Left lung (tissue), 14 donors: ENCODE measurements around the gene TMEM255A. TPM values are rescaled to one million over a fixed set of nuclear protein-coding genes. Genes with fewer than 3 reads are reported as not detected.
A peak's percentile ranks its signal among the peaks of the same experiment; 100 is the strongest.

Experiments used
- ATAC-seq: fragments of 200-7000 bp; cut with Tn5 transposase; one replicate; pipeline ENCODE4 v1.9.1; 2020; ENCODE audit warnings: moderate library complexity
- DNase-seq, 4 donors: peaks; one replicate each; pipeline ENCODE4 v3.0.0-alpha.2; 2013 to 2020
- H3K27ac ChIP-seq, 2 donors: fragments of 200-600 bp; sonication (generic) in 1 of 2; one replicate each; pipeline versions ENCODE4 v1.5.0 to v1.8.0; 2020 to 2021
- H3K27me3 ChIP-seq, 2 donors: fragments of 200-600 bp; sonication (generic) in 1 of 2; one replicate each; pipeline versions ENCODE4 v1.5.0 to v1.8.0; 2020 to 2021
- H3K36me3 ChIP-seq, 2 donors: fragments of 200-600 bp; sonication (generic) in 1 of 2; one replicate each; pipeline versions ENCODE4 v1.5.0 to v1.8.0; 2020 to 2021
- H3K4me1 ChIP-seq, 2 donors: fragments of 200-600 bp; one replicate each; pipeline ENCODE4 v1.8.0; 2021
- H3K4me3 ChIP-seq, 2 donors: fragments of 200-600 bp; sonication (generic) in 1 of 2; one replicate each; pipeline versions ENCODE4 v1.5.0 to v1.8.0; 2020 to 2021; ENCODE audit warnings: mild to moderate bottlenecking in 1 of 2
- H3K9me3 ChIP-seq, 2 donors: fragments of 200-600 bp; sonication (generic) in 1 of 2; one replicate each; pipeline versions ENCODE4 v1.5.0 to v1.8.0; 2020 to 2021
- CTCF ChIP-seq, 2 donors: fragments of 200-600 bp; sonication (generic) in 1 of 2; IDR thresholded peaks; one replicate each; pipeline versions ENCODE4 v1.5.0 to v1.8.0; 2021; ENCODE audit warnings: antibody characterized with exemption in 2 of 2
- intact Hi-C, 2 donors: fragments of 100-400 bp; cut with DNase I; formaldehyde crosslinking; loops; one replicate each; pipeline versions ENCODE4 v1.11.2 to v1.14.2; 2022
- long read RNA-seq, 12 donors: library from polyadenylated mRNA in 2 of 12; unstranded in 2 of 12; transcript quantifications; one replicate each; pipeline ENCODE4 v2.0.0 and lab custom pipeline, GENCODE V29; 2019 to 2026
- polyA plus RNA-seq, 6 donors: library from polyadenylated mRNA; unstranded; fragments of 120-200 nt; gene quantifications; one replicate each; pipeline ENCODE4 v1.2.1, GENCODE V29; 2013; ENCODE audit not compliant: insufficient read length in 6 of 6
- total RNA-seq, 2 donors: library from RNA; stranded (reverse); fragmentation: NEBNext Ultra II Directional; extraction: Animal tissue kit (Norgen Biotek cat#: 25700); gene quantifications; one replicate each; pipeline ENCODE4 v1.2.1, GENCODE V29; 2021
- donor health status: DM: no; HTN: yes; CAD: no.
- donor health status: DM: no; HTN: no; CAD: no.

TMEM255A gene
- total RNA-seq (1 to 10 TPM; 1.0 to 1.8 TPM), polyA plus RNA-seq (1 to 10 TPM in 4 of 6 donors, under 1 TPM in 2; 0.58 to 1.9 (median 1.4) TPM)
- long read RNA-seq, donor 1, partial matches to known transcripts: 0 of 1 reads
- long read RNA-seq, donor 1, other reads (novel, unspliced or antisense): 0 of 1 reads
- long read RNA-seq, donor 2, partial matches to known transcripts: 0 of 1 reads
- long read RNA-seq, donor 2, other reads (novel, unspliced or antisense): 0 of 1 reads
- long read RNA-seq, donor 3: 0 reads
- long read RNA-seq, donor 4: 0 reads
- long read RNA-seq, donor 5: 0 reads
- long read RNA-seq, donor 6: 0 reads
- long read RNA-seq, donor 7: 0 reads
- long read RNA-seq, donor 8, partial matches to known transcripts: 0 of 1 reads
- long read RNA-seq, donor 8, other reads (novel, unspliced or antisense): 0 of 1 reads
- long read RNA-seq, donor 9: 0 reads
- long read RNA-seq, donor 10: 0 reads
- long read RNA-seq, donor 11, transcript TMEM255A-201 (10 exons, 3,394 nt): major isoform, 8 of 30 reads
- long read RNA-seq, donor 11, partial matches to known transcripts: 20 of 30 reads
- long read RNA-seq, donor 11, other reads (novel, unspliced or antisense): 0 of 30 reads
- long read RNA-seq, donor 12: 0 reads

DNA sequence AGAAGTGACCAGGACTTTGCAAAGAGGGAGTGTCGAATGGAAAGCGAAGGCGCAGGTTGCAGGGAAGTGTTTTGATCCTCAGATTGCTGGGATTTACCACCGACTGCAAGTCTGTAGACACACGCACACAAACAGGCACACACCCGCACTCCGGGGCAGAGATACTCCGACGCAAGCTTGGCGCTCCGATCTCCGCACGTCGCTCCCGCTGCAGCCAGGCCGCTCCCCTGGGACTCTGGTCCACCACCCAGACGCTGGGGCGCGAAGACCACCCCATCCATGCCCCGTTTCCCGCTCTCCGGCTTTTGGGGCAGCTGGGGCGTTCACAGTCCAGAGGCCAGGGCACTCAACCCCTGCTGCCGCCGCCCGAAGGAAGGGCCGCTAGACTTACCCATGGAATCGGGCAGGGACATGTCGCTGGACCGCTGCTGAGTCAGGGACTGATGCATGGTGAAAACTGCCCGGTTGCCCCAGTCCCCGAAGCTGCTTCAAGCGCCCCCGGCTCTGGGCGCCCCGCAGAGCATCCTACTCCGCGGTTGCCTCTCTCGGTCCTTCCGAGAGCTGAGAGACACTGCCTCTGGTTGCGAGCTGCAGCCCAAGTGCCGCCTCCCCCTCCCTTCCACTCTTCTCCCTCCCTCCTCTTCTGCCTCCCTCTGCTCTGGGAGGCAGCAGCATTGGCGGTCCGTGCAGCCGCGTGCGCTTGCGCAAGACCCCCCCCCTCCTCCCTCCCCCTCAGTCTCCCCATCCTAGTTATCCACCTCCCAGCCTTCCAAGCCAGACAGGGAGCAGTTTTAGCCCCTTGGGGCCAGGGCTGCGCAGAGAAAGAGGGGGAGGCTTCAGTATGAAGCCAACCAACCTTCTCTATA is at the start of gene TMEM255A:
Gene TMEM255A (minus strand): TSS at position 601 of the 866 bp plus-strand sequence. CDS start 152 bp downstream, at position 449.
- DNase-seq: peak in 1 of 4 donors; percentile 48
- H3K9me3 ChIP-seq: no peaks in the 10 kb centered on the region
- H3K27me3 ChIP-seq: peaks cover 26 to 47% of the 10 kb centered on the region in 2 donors
- no peak for TF ChIP-seq CTCF (IDR thresholded peaks at IDR 0.05)
- ATAC-seq: peak; percentile 16
- H3K4me3 ChIP-seq: peak within 1 kb of the TSS in 1 of 2 donors; percentile 28
- H3K27ac ChIP-seq: no peak within 1 kb of the TSS
- intact Hi-C loops: no loop called here
- H3K36me3 ChIP-seq: no peaks in the 10 kb centered on the region
- peaks cover 0 to 11% of the 10 kb centered on the region in 2 donors for H3K4me1 ChIP-seq

DNA sequence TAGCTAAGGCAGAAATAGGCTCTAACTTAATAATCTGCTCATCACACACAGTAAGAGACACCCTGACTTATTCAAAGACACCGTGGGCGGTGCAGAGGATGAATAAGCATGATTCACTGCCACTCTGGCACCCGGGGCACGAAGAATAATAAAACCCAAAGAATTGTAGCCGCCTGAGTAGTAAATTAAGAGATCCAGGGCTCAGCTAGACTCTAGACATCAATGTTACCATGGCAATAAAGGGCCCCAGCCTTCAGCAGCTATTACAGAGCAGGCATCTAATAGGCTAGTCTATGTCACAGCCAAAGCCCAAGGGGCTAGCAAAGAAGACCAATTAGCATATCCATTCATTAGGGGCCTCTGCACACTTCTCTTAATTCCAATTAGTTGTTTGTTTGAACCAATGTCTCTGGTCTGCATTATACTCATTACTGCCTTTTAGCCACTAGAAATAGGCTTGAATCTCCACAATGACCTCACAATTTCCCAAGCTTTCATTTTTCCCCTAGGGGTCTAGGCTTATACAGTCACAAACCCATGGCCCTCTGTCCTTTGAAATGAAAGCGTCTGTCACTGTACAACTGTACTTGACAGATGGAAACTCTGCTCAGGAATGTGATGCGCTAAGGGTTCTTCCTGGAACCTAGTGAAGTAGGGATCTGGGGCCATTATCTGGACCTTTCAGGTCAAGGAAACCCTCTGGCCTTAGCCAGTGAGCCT is 47.6 kb upstream of the TMEM255A start:
- H3K4me3 ChIP-seq: no peak overlapping the region
- H3K4me1 ChIP-seq: no peaks in the 10 kb centered on the region
- DNase-seq: no peak
- no peak for TF ChIP-seq CTCF (IDR thresholded peaks at IDR 0.05)
- H3K27ac ChIP-seq: no peak overlapping the region
- no peak for ATAC-seq
- H3K36me3 ChIP-seq: no peaks in the 10 kb centered on the region
- H3K9me3 ChIP-seq: no peaks in the 10 kb centered on the region
- H3K27me3 ChIP-seq: no peaks in the 10 kb centered on the region
- intact Hi-C loops: no loop called here

GRCh38 chrX:120357186-120357585 is 45.9 kb upstream of the TMEM255A start:
- H3K4me3 ChIP-seq: no peak overlapping the region
- no peaks in the 10 kb centered on the region for H3K9me3 ChIP-seq
- no peak for DNase-seq
- H3K4me1 ChIP-seq: no peaks in the 10 kb centered on the region
- TF ChIP-seq CTCF (IDR thresholded peaks at IDR 0.05): no peak
- no peak for ATAC-seq
- no peaks in the 10 kb centered on the region for H3K27me3 ChIP-seq
- intact Hi-C loops: no loop called here
- H3K36me3 ChIP-seq: no peaks in the 10 kb centered on the region
- no peak overlapping the region for H3K27ac ChIP-seq

GRCh38 chrX:120356084-120356483 is 44.8 kb upstream of the TMEM255A start:
- TF ChIP-seq CTCF (IDR thresholded peaks at IDR 0.05): no peak
- no peak for ATAC-seq
- DNase-seq: no peak
- Histone ChIP-seq H3K4me3 (no peak overlapping the region), H3K4me1 (no peaks in the 10 kb centered on the region), H3K36me3 (no peaks in the 10 kb centered on the region), H3K27me3 (no peaks in the 10 kb centered on the region), H3K9me3 (no peaks in the 10 kb centered on the region), H3K27ac (no peak overlapping the region)
- intact Hi-C loops: no loop called here
